Stimulated activated naive B cell treated with anti-CD40 and anti-IgM and Interleukin-4, amounts not matched to agents 10 μg/mL and 1 μg/mL and 100 μg/mL, for 72 hours (primary cell): ENCODE data around the gene FAM117A.
"Not testable (repeated sequence)": the region's sequence is repeated elsewhere in the genome, so short reads cannot be mapped to it uniquely, and the experiment has no call there.

ENCODE experiments used
- ATAC-seq, 2 donors: fragments of 150-1000 bp; cut with Tn5 transposase; replicated peaks; 2 replicates each; pipeline ENCODE4 v1.10.0; 2021; ENCODE audit warnings: moderate library complexity in 1 of 2
- DNase-seq: peaks from one replicate; pipeline ENCODE4 v3.0.0; 2021
- H3K27ac Mint-ChIP-seq: one replicate; pipeline ENCODE4 v1.8.0; 2022; ENCODE audit warnings: mild to moderate bottlenecking, mixed read lengths
- H3K27me3 Mint-ChIP-seq, 2 donors: one replicate each; pipeline ENCODE4 v1.8.0; 2022; ENCODE audit warnings: mixed read lengths in 2 of 2
- H3K36me3 Mint-ChIP-seq, 2 donors: one replicate each; pipeline ENCODE4 v1.8.0; 2022; ENCODE audit warnings: mixed read lengths in 2 of 2, mild to moderate bottlenecking in 1 of 2
- H3K4me1 Mint-ChIP-seq, 2 donors: one replicate each; pipeline ENCODE4 v1.8.0; 2022; ENCODE audit warnings: mixed read lengths in 2 of 2, mild to moderate bottlenecking in 1 of 2
- H3K4me3 Mint-ChIP-seq, 2 donors: one replicate each; pipeline ENCODE4 v1.8.0; 2022; ENCODE audit warnings: mild to moderate bottlenecking in 2 of 2, mixed read lengths in 2 of 2, moderate library complexity in 1 of 2
- H3K9me3 Mint-ChIP-seq, 2 donors: one replicate each; pipeline ENCODE4 v1.8.0; 2022; ENCODE audit warnings: mixed read lengths in 2 of 2, mild to moderate bottlenecking in 1 of 2

Gene FAM117A

DNA sequence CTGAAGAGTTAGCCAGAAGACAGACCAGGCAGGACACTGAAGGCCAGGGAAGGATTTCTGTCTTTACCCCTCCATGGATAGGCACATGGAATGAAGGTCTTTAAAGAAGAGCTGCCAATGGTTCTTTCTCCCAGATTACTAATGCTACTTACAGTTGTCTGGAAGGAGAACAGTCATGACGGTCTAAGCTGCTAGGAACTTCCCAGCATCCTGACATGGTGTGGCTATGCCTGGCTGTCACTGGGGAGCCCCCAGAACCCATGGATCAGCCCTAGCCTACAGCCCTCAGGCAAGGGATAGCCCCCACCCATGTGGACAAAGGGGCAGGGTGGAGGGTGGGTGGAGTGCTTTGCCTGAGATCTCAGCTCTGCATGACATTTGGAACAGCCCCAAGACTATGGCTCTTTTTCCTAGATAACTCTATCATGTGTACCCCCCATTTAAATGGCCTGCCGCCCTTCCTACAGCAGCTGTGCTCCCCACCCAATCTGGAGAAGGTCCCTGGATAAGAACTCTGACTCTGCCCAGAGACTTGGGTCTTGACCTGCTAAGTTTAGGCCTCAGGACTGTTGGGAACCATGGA lies 15.3 kb upstream of the FAM117A start:
- Mint-ChIP-seq H3K4me1 (peaks cover 4 to 7% of the 10 kb centered on the region in 2 donors), H3K9me3 (no peaks in the 10 kb centered on the region), H3K4me3 (no peak overlapping the region), H3K36me3 (no peaks in the 10 kb centered on the region), H3K27ac (peak overlapping the region; percentile 9), H3K27me3 (peaks cover 0 to 5% of the 10 kb centered on the region in 2 donors)
- ATAC-seq: no peak
- no peak for DNase-seq

DNA sequence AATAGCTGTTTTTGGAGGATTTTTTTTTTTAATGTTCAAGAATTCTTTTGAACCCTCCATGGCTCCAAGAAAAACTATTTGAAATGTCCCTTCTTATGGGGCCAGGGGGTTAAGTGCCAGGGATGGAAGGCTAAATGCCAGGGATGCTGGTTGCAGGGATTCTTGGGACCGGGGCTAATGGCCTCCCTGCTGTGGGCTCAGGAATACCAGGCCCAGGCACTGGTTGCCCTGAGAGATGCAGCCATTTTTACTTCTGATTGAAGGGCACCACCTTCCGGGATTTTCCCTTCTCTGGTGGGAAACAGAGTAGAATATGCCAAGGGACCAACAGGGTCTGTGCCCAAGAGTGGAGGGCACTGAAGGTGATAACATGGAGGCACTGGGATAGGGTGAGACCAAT lies 13.6 kb upstream of the FAM117A start:
- DNase-seq: no peak
- H3K27ac Mint-ChIP-seq: peak overlapping the region; percentile 22
- no peak overlapping the region for H3K4me3 Mint-ChIP-seq
- peaks cover 0 to 5% of the 10 kb centered on the region in 2 donors for H3K27me3 Mint-ChIP-seq
- no peak for ATAC-seq
- H3K36me3 Mint-ChIP-seq: no peaks in the 10 kb centered on the region
- H3K4me1 Mint-ChIP-seq: peaks cover 4 to 7% of the 10 kb centered on the region in 2 donors
- H3K9me3 Mint-ChIP-seq: no peaks in the 10 kb centered on the region

DNA sequence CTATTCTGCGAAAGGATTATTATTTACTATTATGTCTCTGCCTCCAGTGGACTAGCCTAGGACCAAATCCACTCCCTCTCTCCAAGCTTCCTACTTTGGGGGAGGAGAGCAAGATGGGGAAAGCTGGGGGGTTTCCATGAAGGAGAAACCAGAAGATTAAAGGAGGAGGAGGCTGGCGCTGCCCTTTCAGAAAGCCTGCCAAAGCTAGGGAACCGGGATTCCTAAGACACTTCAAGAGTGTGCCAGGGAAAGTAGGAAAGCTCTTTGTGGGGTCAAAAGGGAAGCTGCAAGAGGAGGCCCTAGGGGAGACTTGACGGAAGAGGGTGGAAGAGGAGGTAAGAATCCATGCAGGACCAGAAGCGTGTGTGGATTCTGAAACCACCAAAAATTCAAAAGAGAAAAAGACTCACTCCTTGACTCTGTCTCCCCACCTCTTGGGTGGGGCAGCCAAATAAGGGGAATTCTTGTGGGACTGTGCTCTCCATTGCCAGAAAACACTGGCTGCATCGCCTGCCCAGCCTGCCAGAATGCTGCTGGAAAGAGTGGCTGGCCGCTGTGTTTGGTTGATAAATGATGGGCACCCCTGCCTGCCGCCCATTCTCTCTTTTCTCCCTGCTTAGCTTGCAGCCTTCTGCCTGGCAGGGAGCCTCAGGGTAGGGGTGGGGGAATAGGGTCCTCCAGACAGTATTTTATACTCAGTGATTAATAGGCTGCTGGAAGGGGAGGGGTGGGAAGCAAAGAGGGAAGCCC lies 12.8 kb upstream of the FAM117A start:
- Mint-ChIP-seq H3K4me3 (no peak overlapping the region), H3K27me3 (peaks cover 0 to 5% of the 10 kb centered on the region in 2 donors), H3K9me3 (no peaks in the 10 kb centered on the region), H3K27ac (no peak overlapping the region), H3K4me1 (peaks cover 5 to 7% of the 10 kb centered on the region in 2 donors), H3K36me3 (no peaks in the 10 kb centered on the region)
- DNase-seq (no peak), ATAC-seq (no peak)

DNA sequence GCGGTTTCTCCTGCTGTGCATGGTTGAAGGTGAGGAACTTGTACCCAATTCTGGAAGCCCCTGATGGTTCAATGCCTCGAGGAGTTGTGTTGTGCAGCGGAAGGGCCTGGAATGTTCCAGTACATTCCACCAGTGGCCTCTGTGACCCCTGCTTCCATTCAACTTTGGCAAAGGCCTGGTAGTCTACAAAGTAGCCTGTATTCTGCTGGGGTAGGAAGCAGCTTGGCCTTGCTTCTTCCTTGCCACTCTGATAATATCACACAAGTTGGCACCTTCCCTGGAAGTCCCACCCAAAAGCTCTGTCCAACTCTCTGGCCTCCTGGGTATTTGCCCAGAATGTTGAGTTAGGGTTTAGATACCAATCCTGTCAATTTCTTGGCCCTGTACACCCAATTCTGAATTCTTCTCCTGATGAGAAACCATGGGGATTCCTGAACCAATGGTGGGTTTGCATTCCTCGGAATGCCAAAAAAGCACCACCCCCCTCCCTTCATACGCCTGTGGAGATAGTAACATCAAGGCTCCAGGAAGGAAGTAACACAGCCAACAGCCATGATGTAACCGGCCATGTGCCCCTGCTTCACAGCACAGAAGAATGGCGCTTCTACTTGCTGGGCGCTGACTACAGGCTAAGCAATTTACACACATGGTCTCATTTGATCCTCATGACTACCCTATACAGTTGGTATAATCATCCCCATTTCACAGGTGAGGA lies 11.8 kb upstream of the FAM117A start:
- no peaks in the 10 kb centered on the region for H3K36me3 Mint-ChIP-seq
- no peak overlapping the region for H3K4me3 Mint-ChIP-seq
- H3K27me3 Mint-ChIP-seq: peaks cover 0 to 5% of the 10 kb centered on the region in 2 donors
- H3K27ac Mint-ChIP-seq: no peak overlapping the region
- H3K4me1 Mint-ChIP-seq: peaks cover 7% of the 10 kb centered on the region in 2 donors
- H3K9me3 Mint-ChIP-seq: no peaks in the 10 kb centered on the region
- ATAC-seq (no peak), DNase-seq (no peak)

DNA sequence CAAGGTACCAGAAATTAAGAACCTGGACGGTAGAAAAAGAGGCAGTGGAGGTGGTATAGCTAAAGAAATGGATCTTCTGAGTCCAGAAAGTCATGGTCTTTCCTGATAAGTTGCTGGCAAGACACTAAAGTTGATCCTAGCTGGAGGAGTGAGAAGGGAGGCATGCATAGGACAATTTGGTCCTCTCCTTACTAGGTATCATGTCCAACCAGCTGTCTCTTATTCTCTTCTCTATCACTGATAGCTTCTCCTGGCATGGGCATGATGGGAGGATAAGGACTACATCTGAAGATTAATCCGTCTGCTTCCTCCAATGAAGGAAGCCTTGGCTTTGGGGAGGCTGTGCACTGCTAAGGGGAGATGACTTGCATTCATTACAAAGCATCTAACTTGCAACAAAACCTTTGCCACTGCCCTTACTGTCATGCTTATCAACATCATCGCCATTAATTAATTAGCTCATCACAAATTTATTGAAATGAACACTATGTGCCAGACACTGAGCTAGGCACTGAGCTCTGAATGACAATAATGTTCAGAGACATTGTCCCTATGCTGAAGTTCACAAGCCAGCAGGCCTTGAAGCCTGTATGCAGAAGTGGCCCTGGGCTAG lies 3.1 kb upstream of the FAM117A start:
- no peak overlapping the region for H3K4me3 Mint-ChIP-seq
- H3K27ac Mint-ChIP-seq: no peak overlapping the region
- no peaks in the 10 kb centered on the region for H3K27me3 Mint-ChIP-seq
- H3K4me1 Mint-ChIP-seq: peaks cover 22 to 35% of the 10 kb centered on the region in 2 donors
- DNase-seq (no peak), ATAC-seq (no peak)
- peaks cover 3% of the 10 kb centered on the region in 2 donors for H3K36me3 Mint-ChIP-seq
- peaks cover 4 to 5% of the 10 kb centered on the region in 2 donors for H3K9me3 Mint-ChIP-seq

DNA sequence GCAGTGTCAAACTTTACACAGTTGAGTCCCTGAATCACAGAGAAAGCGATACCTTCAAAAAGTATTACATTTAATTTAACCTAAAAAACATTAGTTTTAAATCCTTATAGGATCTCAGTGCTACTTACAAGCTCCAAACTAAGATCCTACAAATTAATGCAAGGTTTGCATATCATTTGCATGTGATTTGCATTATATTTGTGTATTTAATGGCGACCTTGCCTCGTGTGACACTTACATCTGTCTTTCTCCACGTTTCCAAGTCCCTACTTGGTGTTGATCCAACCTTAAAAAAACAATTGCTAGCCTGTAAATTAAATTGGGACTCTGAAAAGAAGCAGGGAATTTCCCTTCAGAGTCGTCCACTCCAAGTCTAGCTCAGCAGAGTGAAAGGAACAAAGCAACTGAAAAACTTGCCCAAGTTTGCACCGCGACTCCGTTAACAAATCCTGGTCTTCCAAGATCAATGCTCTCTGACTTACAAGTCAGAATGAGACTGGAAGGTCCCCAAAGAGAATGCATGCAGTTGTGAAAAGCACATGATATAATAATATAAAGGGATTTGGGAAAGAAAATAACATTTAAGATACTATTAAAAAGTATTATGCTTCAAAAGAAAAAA lies 739 bp upstream of the FAM117A start:
- Mint-ChIP-seq H3K27me3 (no peaks in the 10 kb centered on the region), H3K4me3 (peak overlapping the region; percentile 84 to 99), H3K27ac (peak overlapping the region; percentile 93), H3K9me3 (peaks cover 4 to 5% of the 10 kb centered on the region in 2 donors), H3K36me3 (peaks cover 3% of the 10 kb centered on the region in 2 donors), H3K4me1 (peaks cover 33 to 58% of the 10 kb centered on the region in 2 donors)
- no peak for DNase-seq
- no peak for ATAC-seq

DNA sequence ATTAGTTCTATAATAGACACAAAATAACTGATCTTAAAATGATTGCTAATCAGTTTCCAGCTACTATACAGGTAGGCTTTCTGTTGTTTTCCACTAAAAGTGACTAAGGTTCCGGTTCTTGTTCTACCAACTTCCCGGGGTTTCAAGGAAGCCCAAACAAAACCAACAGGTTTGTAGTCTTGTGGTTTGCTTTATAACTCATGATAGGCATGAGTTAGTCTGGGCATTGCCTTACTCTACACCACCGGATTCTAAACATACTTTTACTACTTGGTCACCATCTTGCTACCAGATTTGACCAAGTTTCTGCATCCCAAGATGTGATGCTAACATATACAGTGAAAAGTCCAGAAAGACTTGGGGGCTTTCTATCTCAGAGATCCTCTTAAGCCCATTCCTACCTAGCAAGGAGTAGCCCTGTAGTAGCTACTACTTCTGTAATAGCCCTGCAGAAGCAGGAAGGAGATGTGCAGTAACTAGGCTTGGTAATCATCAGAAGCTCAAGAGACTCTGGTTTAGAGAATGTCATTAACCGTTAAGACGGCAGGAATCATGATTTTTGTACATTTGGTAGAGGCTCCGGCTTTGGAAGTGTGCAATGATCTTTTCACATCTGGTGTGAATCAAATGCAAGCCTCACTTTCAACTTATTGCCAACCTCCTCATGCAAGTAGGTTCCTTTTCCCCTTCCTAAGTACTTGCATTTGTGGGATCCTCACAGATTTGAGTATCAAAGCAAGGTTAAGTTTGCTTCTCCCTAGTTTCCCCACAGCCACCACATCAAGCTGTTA lies 1.6 kb downstream of the FAM117A start:
- peaks cover 4 to 5% of the 10 kb centered on the region in 2 donors for H3K9me3 Mint-ChIP-seq
- peaks cover 33 to 63% of the 10 kb centered on the region in 2 donors for H3K4me1 Mint-ChIP-seq
- peaks cover 3 to 10% of the 10 kb centered on the region in 2 donors for H3K36me3 Mint-ChIP-seq
- H3K4me3 Mint-ChIP-seq: peak overlapping the region; percentile 84 to 99
- ATAC-seq (no peak), DNase-seq (no peak)
- no peaks in the 10 kb centered on the region for H3K27me3 Mint-ChIP-seq
- peak overlapping the region; percentile 22 for H3K27ac Mint-ChIP-seq

DNA sequence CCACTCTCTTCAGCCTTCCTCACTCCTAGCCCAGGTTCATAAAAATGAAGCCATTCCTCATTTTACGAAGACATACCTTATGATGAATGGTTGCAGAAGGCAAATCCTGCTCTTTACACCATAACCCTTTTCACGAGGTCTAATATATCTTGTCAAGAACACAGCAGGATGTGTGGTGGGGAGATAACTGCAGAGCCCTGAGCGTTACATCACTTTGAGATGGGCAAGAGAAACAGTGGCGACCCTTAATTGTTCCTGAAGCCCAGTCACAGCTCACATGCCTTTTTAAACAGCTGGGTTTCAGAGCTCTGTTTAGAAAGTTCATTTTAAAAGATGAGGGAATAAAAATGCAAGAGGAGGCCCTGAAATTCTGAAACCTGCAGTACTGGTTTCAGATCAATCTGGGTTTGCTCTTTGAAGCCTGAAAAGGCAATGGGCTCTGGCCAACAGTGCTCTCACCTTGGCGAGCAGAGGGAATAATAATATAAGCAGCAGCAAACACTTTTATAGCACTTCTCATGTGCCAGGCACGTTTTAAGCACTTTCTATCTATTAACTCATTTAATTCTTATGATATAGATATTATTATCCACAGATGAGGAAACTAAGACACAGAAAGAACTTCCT lies 2.9 kb downstream of the FAM117A start:
- Mint-ChIP-seq H3K4me1 (peaks cover 38 to 75% of the 10 kb centered on the region in 2 donors), H3K27me3 (no peaks in the 10 kb centered on the region), H3K27ac (no peak overlapping the region), H3K4me3 (peak overlapping the region in 1 of 2 donors; percentile 19), H3K9me3 (peaks cover 4 to 5% of the 10 kb centered on the region in 2 donors), H3K36me3 (peaks cover 6 to 14% of the 10 kb centered on the region in 2 donors)
- DNase-seq (no peak), ATAC-seq (no peak)

DNA sequence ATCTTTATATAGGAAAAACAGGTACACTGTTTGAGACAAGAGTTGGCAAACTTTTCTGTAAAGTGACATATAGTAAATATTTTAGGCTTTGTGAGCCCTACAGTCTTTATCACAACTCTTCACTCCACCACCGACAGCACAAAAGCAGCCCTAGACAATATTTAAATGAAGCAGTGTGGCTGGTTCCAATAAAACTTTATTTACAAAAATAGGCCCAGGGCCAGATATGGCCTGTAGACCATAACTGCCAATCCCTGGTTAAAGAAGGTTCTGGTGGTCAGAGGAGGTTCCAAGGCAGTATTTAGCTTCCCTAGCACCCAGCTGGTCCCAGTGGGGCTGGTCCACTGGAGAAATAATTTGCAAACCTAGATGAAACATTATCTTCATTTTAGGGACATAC lies 3.6 kb downstream of the FAM117A start:
- Mint-ChIP-seq H3K27ac (no peak overlapping the region), H3K27me3 (no peaks in the 10 kb centered on the region), H3K4me3 (no peak overlapping the region), H3K4me1 (peaks cover 42 to 79% of the 10 kb centered on the region in 2 donors), H3K9me3 (peaks cover 0 to 3% of the 10 kb centered on the region in 2 donors), H3K36me3 (peaks cover 6 to 18% of the 10 kb centered on the region in 2 donors)
- DNase-seq (no peak), ATAC-seq (no peak)

DNA sequence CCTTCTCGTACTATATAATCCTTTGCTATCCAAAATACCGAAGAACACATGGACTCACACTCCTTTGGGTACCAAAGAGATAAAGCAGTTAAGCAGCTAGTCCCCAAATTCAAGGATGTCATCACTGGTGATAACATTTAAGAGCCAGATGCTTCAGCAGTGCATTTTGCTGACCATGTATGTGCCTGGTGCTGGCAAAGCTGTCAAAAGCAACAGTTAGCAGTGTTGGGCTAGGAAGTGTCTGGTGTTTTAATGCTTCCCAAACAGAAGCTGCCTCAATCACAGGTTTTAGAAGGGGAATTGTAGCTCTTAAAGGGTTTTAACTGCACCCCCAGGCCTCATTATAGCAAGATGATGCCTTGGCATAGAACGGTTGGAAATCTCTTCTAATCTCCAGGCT lies 4.7 kb downstream of the FAM117A start:
- ATAC-seq: no peak
- DNase-seq: no peak
- Mint-ChIP-seq H3K9me3 (peaks cover 0 to under 1% of the 10 kb centered on the region in 2 donors), H3K36me3 (peaks cover 6 to 20% of the 10 kb centered on the region in 2 donors), H3K27ac (no peak overlapping the region), H3K4me3 (no peak overlapping the region), H3K27me3 (no peaks in the 10 kb centered on the region), H3K4me1 (peaks cover 45 to 76% of the 10 kb centered on the region in 2 donors)

DNA sequence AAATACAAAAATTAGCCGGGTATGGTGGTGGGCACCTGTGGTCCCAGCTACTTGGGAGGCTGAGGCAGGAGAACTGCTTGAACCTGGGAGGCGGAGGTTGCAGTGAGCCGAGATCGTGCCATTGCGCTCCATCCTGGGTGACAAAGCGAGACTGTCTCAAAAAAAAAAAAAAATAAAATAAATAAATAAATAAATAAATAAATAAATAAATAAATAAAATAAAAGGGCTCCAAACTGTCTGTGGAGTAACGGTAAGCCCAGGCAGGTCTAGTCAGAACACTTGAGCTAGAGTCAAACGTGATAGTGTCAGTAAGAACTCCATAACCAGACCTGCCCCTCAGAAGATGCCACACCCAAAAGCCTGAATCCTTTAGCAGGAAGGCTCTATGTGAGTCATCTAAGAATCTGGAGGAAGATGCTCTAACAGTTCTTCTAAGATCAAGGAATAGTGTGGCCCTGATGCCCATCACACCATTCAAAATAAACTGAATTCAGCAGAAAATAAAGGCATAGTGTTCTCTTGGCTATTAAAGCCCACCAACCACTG lies 5.4 kb downstream of the FAM117A start:
- not testable (repeated sequence) for ATAC-seq

DNA sequence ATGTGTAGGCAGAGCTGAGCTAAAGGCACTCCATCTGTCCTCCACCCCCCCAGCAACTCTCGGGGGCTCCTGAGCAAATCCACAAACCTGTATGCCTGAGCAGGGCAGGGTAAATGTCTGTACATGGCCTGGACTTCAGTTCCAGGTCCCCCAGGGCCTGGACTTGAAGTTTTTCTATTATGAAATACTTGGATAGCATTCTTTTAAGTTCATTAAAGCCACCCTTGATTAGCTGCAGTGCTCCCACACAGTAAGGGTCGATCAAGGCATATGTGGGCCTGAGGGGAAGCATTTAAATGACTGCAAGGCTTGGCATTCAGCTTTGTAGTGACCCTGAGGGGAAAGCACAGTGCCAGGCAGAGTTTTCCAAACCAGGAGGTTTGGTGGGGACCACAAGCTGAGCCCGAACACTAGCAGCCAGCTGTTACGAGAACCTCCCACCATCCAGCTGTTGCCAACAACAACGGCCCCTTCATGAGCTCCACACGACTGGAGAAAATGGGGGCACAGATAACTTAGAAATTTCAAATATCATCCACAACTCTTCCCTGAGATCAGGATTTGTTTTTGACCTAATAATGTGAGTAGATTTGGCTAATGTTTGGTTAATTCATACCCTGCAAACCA lies 6.7 kb downstream of the FAM117A start:
- ATAC-seq: no peak
- Mint-ChIP-seq H3K27me3 (no peaks in the 10 kb centered on the region), H3K27ac (no peak overlapping the region), H3K4me3 (no peak overlapping the region), H3K36me3 (peaks cover 6 to 19% of the 10 kb centered on the region in 2 donors), H3K4me1 (peaks cover 34 to 77% of the 10 kb centered on the region in 2 donors), H3K9me3 (no peaks in the 10 kb centered on the region)
- DNase-seq: no peak

More for the DNA sequence above, 5.4 kb downstream of the FAM117A start:
- H3K27me3 Mint-ChIP-seq, H3K4me3 Mint-ChIP-seq, DNase-seq, H3K27ac Mint-ChIP-seq, H3K9me3 Mint-ChIP-seq: not testable (repeated sequence)
- peaks cover 6 to 19% of the 10 kb centered on the region in 2 donors for H3K36me3 Mint-ChIP-seq
- peaks cover 43 to 77% of the 10 kb centered on the region in 2 donors for H3K4me1 Mint-ChIP-seq
